HG03460 (cell line): ENCODE results near the gene MAP3K20.
A peak's percentile ranks its signal among the peaks of the same experiment; 100 is the strongest.
"Not testable (repeated sequence)": the region's sequence is repeated elsewhere in the genome, so short reads cannot be mapped to it uniquely, and the experiment has no call there.

ENCODE experiments used
- ATAC-seq: cut with Tn5 transposase; IDR thresholded peaks from one replicate; pipeline ENCODE4 v1.9.1; 2021; ENCODE audit not compliant: unreplicated experiment

Gene MAP3K20

GRCh38 chr2:173119069-173119807, 43.6 kb downstream of the MAP3K20 start:
- no peak for ATAC-seq

GRCh38 chr2:173119944-173120343, 44.3 kb downstream of the MAP3K20 start:
- no peak for ATAC-seq

GRCh38 chr2:173122936-173123335, 47.3 kb downstream of the MAP3K20 start:
- no peak for ATAC-seq

GRCh38 chr2:173124441-173124840, 48.8 kb downstream of the MAP3K20 start:
- ATAC-seq, result no peak

- ATAC-seq, result no peak
Observed at GRCh38 chr2:173126819-173127218, 51.2 kb downstream of the MAP3K20 start.

GRCh38 chr2:173128132-173128531, 52.5 kb downstream of the MAP3K20 start:
- ATAC-seq, result not testable (repeated sequence)

- no peak for ATAC-seq
Observed at GRCh38 chr2:173130496-173131465, 55.1 kb downstream of the MAP3K20 start.

GRCh38 chr2:173132531-173132930, 56.9 kb downstream of the MAP3K20 start:
- ATAC-seq, result no peak

GRCh38 chr2:173134703-173135102, 59.1 kb downstream of the MAP3K20 start:
- ATAC-seq, result no peak

GRCh38 chr2:173136067-173136466, 60.4 kb downstream of the MAP3K20 start:
- ATAC-seq, result no peak

- no peak for ATAC-seq
Observed at GRCh38 chr2:173136599-173136998, 61.0 kb downstream of the MAP3K20 start.

- no peak for ATAC-seq
Observed at GRCh38 chr2:173137610-173138009, 62.0 kb downstream of the MAP3K20 start.

- no peak for ATAC-seq
Observed at GRCh38 chr2:173138962-173139361, 63.3 kb downstream of the MAP3K20 start.

GRCh38 chr2:173141666-173142065, 66.0 kb downstream of the MAP3K20 start:
- ATAC-seq, result no peak

GRCh38 chr2:173145454-173145853, 69.8 kb downstream of the MAP3K20 start:
- ATAC-seq, result no peak

GRCh38 chr2:173146590-173146989, 70.9 kb downstream of the MAP3K20 start:
- no peak for ATAC-seq

- no peak for ATAC-seq
Observed at GRCh38 chr2:173148520-173148919, 72.9 kb downstream of the MAP3K20 start.

- no peak for ATAC-seq
Observed at GRCh38 chr2:173149491-173149890, 73.8 kb downstream of the MAP3K20 start.

- no peak for ATAC-seq
Observed at GRCh38 chr2:173150087-173150486, 74.4 kb downstream of the MAP3K20 start.

GRCh38 chr2:173150963-173151362, 75.3 kb downstream of the MAP3K20 start:
- ATAC-seq, result no peak

- ATAC-seq, result peak; percentile 72
Observed at GRCh38 chr2:173151671-173152401, 76.2 kb downstream of the MAP3K20 start.
